ENCODE data around the gene LTC4S.
"Not testable (repeated sequence)": the region's sequence is repeated elsewhere in the genome, so short reads cannot be mapped to it uniquely, and the experiment has no call there.

LTC4S gene

GRCh38 chr5:179793468-179794139, at the start of gene LTC4S:
LTC4S (plus strand) TSS chr5:179793986; CDS start chr5:179794081, 95 bp downstream.
- DNase-seq = no peak

GRCh38 chr5:179744106-179744505, 49.7 kb upstream of the LTC4S start:
- DNase-seq = not testable (repeated sequence)

- DNase-seq = no peak
Observed at GRCh38 chr5:179746872-179747271, 46.9 kb upstream of the LTC4S start.

- no peak for DNase-seq
Observed at GRCh38 chr5:179747811-179748210, 46.0 kb upstream of the LTC4S start.

- no peak for DNase-seq
Observed at GRCh38 chr5:179749857-179750508, 43.8 kb upstream of the LTC4S start.

GRCh38 chr5:179753971-179754370, 39.8 kb upstream of the LTC4S start:
- no peak for DNase-seq

GRCh38 chr5:179755022-179755421, 38.8 kb upstream of the LTC4S start:
- DNase-seq = no peak

GRCh38 chr5:179758955-179759354, 34.8 kb upstream of the LTC4S start:
- no peak for DNase-seq

GRCh38 chr5:179759581-179760551, 33.9 kb upstream of the LTC4S start:
- DNase-seq = no peak

- DNase-seq = peak; percentile 1
Observed at GRCh38 chr5:179762079-179762780, 31.6 kb upstream of the LTC4S start.

- DNase-seq = no peak
Observed at GRCh38 chr5:179762781-179763176, 31.0 kb upstream of the LTC4S start.

GRCh38 chr5:179763215-179763945, 30.4 kb upstream of the LTC4S start:
- DNase-seq = peak; percentile 2

GRCh38 chr5:179764056-179764455, 29.7 kb upstream of the LTC4S start:
- DNase-seq = no peak

- no peak for DNase-seq
Observed at GRCh38 chr5:179765400-179765799, 28.4 kb upstream of the LTC4S start.

GRCh38 chr5:179766021-179766725, 27.6 kb upstream of the LTC4S start:
- DNase-seq = no peak

- no peak for DNase-seq
Observed at GRCh38 chr5:179766726-179767455, 26.9 kb upstream of the LTC4S start.

GRCh38 chr5:179767496-179768100, 26.2 kb upstream of the LTC4S start:
- DNase-seq = no peak

- DNase-seq = no peak
Observed at GRCh38 chr5:179768326-179769085, 25.3 kb upstream of the LTC4S start.

GRCh38 chr5:179769271-179769670, 24.5 kb upstream of the LTC4S start:
- no peak for DNase-seq
